GM12875 (cell line): ENCODE results near the gene GARRE1.
"Not testable (repeated sequence)": the region's sequence is repeated elsewhere in the genome, so short reads cannot be mapped to it uniquely, and the experiment has no call there.

ENCODE experiments used
- H3K4me3 ChIP-seq: one replicate; pipeline ENCODE4 v1.5.1; 2011; ENCODE audit warnings: low read depth, low read length, control low read depth
- CTCF ChIP-seq: IDR thresholded peaks from 2 replicates; pipeline ENCODE4 v1.5.1; 2011; ENCODE audit warnings: low read depth, mild to moderate bottlenecking, control low read depth, inconsistent platforms, low read length, moderate library complexity, borderline replicate concordance; ENCODE audit not compliant: insufficient read depth

GARRE1 gene

DNA sequence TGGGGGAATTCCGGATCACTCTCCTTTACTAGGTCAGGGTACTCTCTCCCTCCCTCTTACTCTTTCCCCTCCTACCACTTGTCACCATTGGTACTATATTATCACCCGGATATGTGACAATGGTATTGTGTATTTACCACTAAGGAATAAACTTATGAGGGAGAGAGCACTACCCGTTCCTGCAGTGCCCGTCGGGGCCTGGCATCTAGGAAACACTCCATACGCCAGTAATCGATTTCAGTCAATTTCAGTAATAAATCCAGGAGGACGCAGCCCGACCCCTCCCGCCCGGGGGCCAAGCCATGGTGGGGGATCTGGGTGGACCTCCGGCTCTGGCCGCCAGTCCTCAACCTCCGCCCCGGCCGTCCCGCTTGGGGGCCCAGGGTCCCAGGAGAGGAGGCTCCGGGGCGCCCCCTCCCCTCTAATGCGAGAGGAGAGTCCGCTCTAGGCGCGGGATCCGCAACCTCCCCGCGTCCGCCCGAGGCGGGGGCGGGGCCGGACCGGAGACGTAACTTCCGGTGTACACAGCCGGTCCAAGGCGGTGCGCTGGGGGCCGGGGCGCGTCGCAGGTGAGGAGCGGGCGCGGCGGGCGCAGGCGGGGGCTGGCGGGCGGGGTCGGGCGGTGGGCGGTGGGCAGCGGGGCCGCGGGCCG lies at the start of gene GARRE1:
TSS of gene GARRE1 (plus strand) at position 509 of the 652 bp plus-strand sequence. CDS start 45,920 bp downstream, outside the sequence.
- no peak for TF ChIP-seq CTCF
- peak within 1 kb of the TSS; percentile 83 for H3K4me3 ChIP-seq

DNA sequence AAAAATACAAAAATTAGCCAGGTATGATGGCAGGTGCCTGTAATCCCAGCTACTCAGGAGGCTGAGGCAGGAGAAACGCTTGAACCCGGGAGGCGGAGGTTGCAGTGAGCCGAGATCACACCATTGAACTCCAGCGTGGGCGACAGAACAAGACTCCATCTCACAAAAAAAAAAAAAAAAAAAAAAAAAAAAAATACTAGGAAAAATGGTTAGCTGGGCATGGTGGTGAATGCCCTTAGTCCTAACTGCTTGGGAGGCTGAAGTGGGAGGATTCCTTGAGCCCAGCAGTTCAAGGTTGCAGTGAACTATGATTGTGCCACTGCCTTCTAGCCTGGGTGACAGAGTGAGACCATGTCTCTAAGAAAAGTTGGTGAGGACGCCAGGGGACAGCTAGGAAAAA lies 49.0 kb upstream of the GARRE1 start:
- not testable (repeated sequence) for H3K4me3 ChIP-seq

GRCh38 chr19:34208291-34208884 lies 46.0 kb upstream of the GARRE1 start:
- H3K4me3 ChIP-seq = no peak overlapping the region
- no peak for TF ChIP-seq CTCF

- H3K4me3 ChIP-seq = no peak overlapping the region
- TF ChIP-seq CTCF = no peak
These were observed 44.6 kb upstream of the GARRE1 start for GRCh38 chr19:34209726-34210125.

GRCh38 chr19:34213283-34213682 lies 41.1 kb upstream of the GARRE1 start:
- no peak for TF ChIP-seq CTCF
- H3K4me3 ChIP-seq = no peak overlapping the region

DNA sequence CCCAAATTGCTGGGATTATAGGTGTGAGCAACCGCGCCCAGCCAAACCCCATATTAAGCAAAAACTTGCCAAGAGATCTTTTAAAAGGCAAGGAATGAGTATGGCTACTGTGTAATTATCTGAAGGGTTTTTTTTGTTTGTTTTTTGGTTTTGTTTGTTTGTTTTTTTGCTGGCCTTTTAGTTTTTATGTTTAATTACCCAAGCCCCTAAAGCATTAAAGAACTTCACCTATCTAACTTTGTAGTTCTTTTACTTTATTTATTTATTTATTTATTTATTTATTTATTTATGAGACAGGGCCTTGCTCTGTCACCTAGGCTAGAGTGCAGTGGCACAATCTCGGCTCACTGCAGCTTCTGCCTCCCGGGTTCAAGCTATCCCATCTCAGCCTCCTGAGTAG lies 40.3 kb upstream of the GARRE1 start:
- no peak overlapping the region for H3K4me3 ChIP-seq
- no peak for TF ChIP-seq CTCF

GRCh38 chr19:34215006-34215665 lies 39.2 kb upstream of the GARRE1 start:
- TF ChIP-seq CTCF = no peak
- H3K4me3 ChIP-seq = no peak overlapping the region
